Parathyroid adenoma (tissue), 2 donors: ENCODE results near the gene GTPBP3.

Experiments
- H2AFZ ChIP-seq: fragments of 300-600 bp; sonication (generic); one replicate; pipeline ENCODE4 v1.7.0; 2017; ENCODE audit warnings: antibody characterized with exemption, mild to moderate bottlenecking
- H3K27ac ChIP-seq: fragments of 300-600 bp; sonication (generic); one replicate; pipeline ENCODE4 v1.7.0; 2017
- H3K27me3 ChIP-seq: fragments of 300-600 bp; sonication (generic); one replicate; pipeline ENCODE4 v1.7.0; 2017; ENCODE audit warnings: low read length; ENCODE audit not compliant: control insufficient read depth, insufficient read depth
- H3K36me3 ChIP-seq: fragments of 300-600 bp; sonication (generic); one replicate; pipeline ENCODE4 v1.7.0; 2017; ENCODE audit warnings: low read length; ENCODE audit not compliant: control insufficient read depth, insufficient read depth
- H3K4me1 ChIP-seq: fragments of 300-600 bp; sonication (generic); one replicate; pipeline ENCODE4 v1.7.0; 2017; ENCODE audit warnings: control low read depth
- H3K4me2 ChIP-seq: fragments of 300-600 bp; sonication (generic); one replicate; pipeline ENCODE4 v1.7.0; 2017; ENCODE audit warnings: low read length
- H3K4me3 ChIP-seq: fragments of 300-600 bp; sonication (generic); one replicate; pipeline ENCODE4 v1.7.0; 2017; ENCODE audit warnings: low read depth, low read length
- H3K79me2 ChIP-seq: fragments of 300-600 bp; sonication (generic); one replicate; pipeline ENCODE4 v1.7.0; 2017; ENCODE audit warnings: control low read depth
- H3K9ac ChIP-seq: fragments of 300-600 bp; sonication (generic); one replicate; pipeline ENCODE4 v1.7.0; 2017; ENCODE audit warnings: mild to moderate bottlenecking
- H3K9me3 ChIP-seq: fragments of 300-600 bp; sonication (generic); one replicate; pipeline ENCODE4 v1.7.0; 2017; ENCODE audit warnings: low read length; ENCODE audit not compliant: control insufficient read depth
- TF ChIP-seq, protein P1 (sequence below): fragments of 300-600 bp; sonication (generic); IDR thresholded peaks from one replicate; pipeline ENCODE4 v1.7.0; 2017; ENCODE audit warnings: antibody characterized with exemption, mild to moderate bottlenecking
- donor health status: primary hyperparathyroidism.

The GTPBP3 gene

DNA sequence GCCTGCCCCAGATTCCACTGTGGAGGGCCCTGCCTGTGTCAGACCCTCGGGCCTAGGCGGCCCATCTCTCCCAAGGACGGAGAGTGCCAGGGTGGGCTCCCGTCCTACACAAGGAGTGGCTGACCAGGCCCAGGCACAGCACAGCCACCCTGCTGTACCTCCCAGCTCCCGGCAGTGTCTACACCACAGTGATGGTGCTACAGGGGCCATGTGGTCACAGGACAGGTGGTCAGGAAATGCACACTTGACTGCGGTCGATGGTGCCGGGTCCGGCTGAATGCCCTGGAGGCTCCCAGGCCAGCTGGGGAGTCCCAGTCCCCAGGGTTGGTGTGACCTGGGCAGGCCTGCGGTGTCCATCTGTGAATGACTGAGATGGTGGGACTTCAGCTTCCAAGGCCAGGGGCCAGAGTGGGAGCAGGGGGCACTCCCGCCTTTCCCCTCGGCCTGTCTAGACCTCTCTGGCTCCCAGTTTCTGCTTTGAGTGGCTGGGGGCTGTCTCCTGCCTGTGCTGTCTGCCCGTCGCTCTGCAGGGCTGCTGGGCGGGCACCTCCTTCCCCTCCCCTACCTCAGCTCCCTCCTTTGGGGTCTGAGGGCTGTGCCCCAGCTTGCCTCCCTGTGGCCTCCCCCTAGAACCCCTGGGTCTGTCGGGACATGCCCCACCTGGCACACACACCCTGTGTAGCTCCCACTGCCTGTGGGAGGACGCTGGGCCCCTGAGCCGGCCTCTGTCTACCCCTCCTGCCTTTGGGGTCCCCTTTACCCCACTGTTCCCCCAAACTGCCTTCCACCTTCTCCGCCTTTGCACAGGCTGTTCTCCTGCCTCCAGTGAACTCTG is 15.5 kb upstream of the GTPBP3 start:
- Histone ChIP-seq H3K36me3 (no peaks in the 10 kb centered on the region), H3K4me3 (no peak overlapping the region), H3K27ac (no peak overlapping the region), H3K27me3 (no peaks in the 10 kb centered on the region), H3K4me1 (no peaks in the 10 kb centered on the region), H3K4me2 (no peak overlapping the region), H3K79me2 (no peaks in the 10 kb centered on the region), H2AFZ (no peak overlapping the region), H3K9ac (no peak overlapping the region), H3K9me3 (no peaks in the 10 kb centered on the region)
- TF ChIP-seq, protein P1, sequence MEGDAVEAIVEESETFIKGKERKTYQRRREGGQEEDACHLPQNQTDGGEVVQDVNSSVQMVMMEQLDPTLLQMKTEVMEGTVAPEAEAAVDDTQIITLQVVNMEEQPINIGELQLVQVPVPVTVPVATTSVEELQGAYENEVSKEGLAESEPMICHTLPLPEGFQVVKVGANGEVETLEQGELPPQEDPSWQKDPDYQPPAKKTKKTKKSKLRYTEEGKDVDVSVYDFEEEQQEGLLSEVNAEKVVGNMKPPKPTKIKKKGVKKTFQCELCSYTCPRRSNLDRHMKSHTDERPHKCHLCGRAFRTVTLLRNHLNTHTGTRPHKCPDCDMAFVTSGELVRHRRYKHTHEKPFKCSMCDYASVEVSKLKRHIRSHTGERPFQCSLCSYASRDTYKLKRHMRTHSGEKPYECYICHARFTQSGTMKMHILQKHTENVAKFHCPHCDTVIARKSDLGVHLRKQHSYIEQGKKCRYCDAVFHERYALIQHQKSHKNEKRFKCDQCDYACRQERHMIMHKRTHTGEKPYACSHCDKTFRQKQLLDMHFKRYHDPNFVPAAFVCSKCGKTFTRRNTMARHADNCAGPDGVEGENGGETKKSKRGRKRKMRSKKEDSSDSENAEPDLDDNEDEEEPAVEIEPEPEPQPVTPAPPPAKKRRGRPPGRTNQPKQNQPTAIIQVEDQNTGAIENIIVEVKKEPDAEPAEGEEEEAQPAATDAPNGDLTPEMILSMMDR: no peak

DNA sequence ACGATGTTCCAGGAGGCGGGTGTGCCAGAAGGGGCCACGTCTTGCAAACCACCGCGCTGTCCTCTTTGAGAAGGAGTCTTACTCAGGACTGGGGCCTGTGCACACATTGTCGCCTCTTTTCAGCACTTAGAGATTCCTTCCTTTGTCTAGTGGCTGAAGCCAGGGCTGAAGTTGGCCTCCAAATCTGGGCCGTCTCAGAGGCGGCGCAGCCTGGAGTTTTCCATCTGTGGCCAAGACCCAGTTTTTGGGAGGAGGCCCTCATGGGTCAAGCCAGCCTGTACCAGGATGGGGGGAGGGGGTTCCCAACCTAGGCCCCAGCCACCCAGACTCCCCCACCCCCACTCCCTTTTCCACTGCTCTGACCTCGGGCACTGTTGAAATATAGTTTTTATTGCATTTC is 14.5 kb upstream of the GTPBP3 start:
- no peaks in the 10 kb centered on the region for H3K4me1 ChIP-seq
- TF ChIP-seq, protein P1: no peak
- no peak overlapping the region for H3K9ac ChIP-seq
- H3K36me3 ChIP-seq: no peaks in the 10 kb centered on the region
- no peaks in the 10 kb centered on the region for H3K9me3 ChIP-seq
- no peak overlapping the region for H2AFZ ChIP-seq
- no peak overlapping the region for H3K4me3 ChIP-seq
- H3K79me2 ChIP-seq: no peaks in the 10 kb centered on the region
- no peak overlapping the region for H3K27ac ChIP-seq
- no peak overlapping the region for H3K4me2 ChIP-seq
- no peaks in the 10 kb centered on the region for H3K27me3 ChIP-seq

DNA sequence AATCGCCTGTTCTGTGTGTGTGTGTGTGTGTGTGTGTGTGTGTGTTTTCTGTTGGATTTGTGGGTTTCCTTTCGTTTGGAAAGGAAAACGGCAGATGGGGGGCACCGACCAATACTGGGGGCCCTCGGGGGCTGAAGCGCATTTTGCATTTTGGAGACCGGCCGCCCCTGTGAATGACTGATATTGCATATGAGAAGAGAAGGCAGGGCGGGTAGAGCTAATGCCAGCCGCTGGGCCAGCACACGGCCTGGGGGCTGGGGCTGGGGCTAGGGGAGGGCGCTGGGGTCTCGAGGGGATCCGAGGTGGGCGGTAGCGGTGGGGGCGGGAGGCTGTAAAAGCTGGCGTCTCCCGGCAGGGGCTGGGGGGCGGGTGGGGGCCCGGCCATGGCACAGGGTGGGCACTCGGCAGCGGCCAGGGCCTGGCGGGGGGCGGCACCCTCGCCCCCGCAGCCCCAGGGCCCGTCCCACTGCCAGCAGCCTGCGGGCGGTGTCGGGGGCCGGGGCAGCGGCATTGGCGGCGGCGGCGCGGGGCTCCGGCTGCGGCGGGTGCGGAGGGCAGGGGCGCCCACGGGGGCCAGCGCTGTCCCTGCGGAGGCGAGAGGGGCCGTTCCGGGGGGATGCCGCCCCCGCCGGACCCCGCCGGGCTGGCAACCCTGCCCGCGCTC is 13.9 kb upstream of the GTPBP3 start:
- no peak overlapping the region for H3K27ac ChIP-seq
- H3K36me3 ChIP-seq: no peaks in the 10 kb centered on the region
- H3K4me3 ChIP-seq: no peak overlapping the region
- no peaks in the 10 kb centered on the region for H3K9me3 ChIP-seq
- TF ChIP-seq, protein P1: no peak
- no peaks in the 10 kb centered on the region for H3K4me1 ChIP-seq
- H3K27me3 ChIP-seq: no peaks in the 10 kb centered on the region
- no peak overlapping the region for H3K9ac ChIP-seq
- H3K79me2 ChIP-seq: no peaks in the 10 kb centered on the region
- H2AFZ ChIP-seq: no peak overlapping the region
- no peak overlapping the region for H3K4me2 ChIP-seq

DNA sequence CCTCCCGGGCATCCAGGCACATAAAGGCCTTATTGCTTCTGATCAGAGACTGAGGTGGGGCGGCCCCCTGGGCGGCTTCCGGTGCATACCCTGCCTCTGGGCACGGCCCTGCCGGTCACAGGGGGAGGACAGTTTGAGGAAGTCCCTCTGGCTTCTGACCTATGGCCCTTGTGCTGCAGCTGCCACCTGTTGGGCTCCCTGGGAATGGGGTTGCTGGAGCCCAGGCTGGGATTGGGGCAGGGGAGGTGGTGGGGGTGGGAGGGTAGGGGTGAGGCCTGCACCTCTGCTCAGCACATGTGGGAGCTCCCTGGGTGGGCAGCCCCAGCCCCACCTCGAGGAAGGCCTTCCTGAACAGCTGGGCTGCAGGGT is 13.4 kb upstream of the GTPBP3 start:
- Histone ChIP-seq H3K27me3 (no peaks in the 10 kb centered on the region), H3K27ac (no peak overlapping the region), H3K4me3 (no peak overlapping the region), H3K79me2 (no peaks in the 10 kb centered on the region), H3K36me3 (no peaks in the 10 kb centered on the region), H3K4me2 (no peak overlapping the region), H2AFZ (no peak overlapping the region), H3K9ac (no peak overlapping the region), H3K9me3 (no peaks in the 10 kb centered on the region), H3K4me1 (no peaks in the 10 kb centered on the region)
- TF ChIP-seq, protein P1: no peak
